Prostate gland (tissue), 2 donors: ENCODE measurements around the gene SPTBN2.

Experiments
- POLR2A ChIP-seq: fragments of 450-650 bp; IDR thresholded peaks from one replicate; pipeline ENCODE4 v1.6.1; 2016; ENCODE audit warnings: antibody characterized with exemption, mild to moderate bottlenecking
- TF ChIP-seq, protein P1 (sequence below), 4 experiments: fragments of 200-600 bp in 2 of 4; fragments of 450-650 bp in 2 of 4; sonication (generic) in 2 of 4; IDR thresholded peaks; 1 replicate in 3 of 4; 2 replicates in 1 of 4; pipeline ENCODE4 v1.5.1; 2016 to 2019; ENCODE audit warnings: antibody characterized with exemption in 4 of 4, mild to moderate bottlenecking in 2 of 4, moderate library complexity in 2 of 4

GRCh38 chr11:66663741-66664296 is 65.2 kb downstream of the SPTBN2 start:
- TF ChIP-seq, protein P1, sequence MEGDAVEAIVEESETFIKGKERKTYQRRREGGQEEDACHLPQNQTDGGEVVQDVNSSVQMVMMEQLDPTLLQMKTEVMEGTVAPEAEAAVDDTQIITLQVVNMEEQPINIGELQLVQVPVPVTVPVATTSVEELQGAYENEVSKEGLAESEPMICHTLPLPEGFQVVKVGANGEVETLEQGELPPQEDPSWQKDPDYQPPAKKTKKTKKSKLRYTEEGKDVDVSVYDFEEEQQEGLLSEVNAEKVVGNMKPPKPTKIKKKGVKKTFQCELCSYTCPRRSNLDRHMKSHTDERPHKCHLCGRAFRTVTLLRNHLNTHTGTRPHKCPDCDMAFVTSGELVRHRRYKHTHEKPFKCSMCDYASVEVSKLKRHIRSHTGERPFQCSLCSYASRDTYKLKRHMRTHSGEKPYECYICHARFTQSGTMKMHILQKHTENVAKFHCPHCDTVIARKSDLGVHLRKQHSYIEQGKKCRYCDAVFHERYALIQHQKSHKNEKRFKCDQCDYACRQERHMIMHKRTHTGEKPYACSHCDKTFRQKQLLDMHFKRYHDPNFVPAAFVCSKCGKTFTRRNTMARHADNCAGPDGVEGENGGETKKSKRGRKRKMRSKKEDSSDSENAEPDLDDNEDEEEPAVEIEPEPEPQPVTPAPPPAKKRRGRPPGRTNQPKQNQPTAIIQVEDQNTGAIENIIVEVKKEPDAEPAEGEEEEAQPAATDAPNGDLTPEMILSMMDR (IDR thresholded peaks at IDR 0.05) = no peak
- TF ChIP-seq POLR2A = no peak
